HG02571 (cell line): ENCODE results near the gene APOL1.
"Not testable (repeated sequence)": the region's sequence is repeated elsewhere in the genome, so short reads cannot be mapped to it uniquely, and the experiment has no call there.

ENCODE experiments used
- ATAC-seq: cut with Tn5 transposase; IDR thresholded peaks from one replicate; pipeline ENCODE4 v1.9.1; 2021; ENCODE audit warnings: mild to moderate bottlenecking, moderate library complexity; ENCODE audit not compliant: unreplicated experiment

The APOL1 gene

GRCh38 chr22:36263886-36264664 lies 11.1 kb downstream of the APOL1 start:
- not testable (repeated sequence) for ATAC-seq

GRCh38 chr22:36267058-36267457 lies 14.1 kb downstream of the APOL1 start:
- ATAC-seq, result no peak

- no peak for ATAC-seq
These were observed 15.1 kb downstream of the APOL1 start for GRCh38 chr22:36267896-36268485.

- ATAC-seq, result not testable (repeated sequence)
These were observed 18.3 kb downstream of the APOL1 start for GRCh38 chr22:36271231-36271630.

GRCh38 chr22:36271951-36272350 lies 19.0 kb downstream of the APOL1 start:
- not testable (repeated sequence) for ATAC-seq

GRCh38 chr22:36274531-36274930 lies 21.6 kb downstream of the APOL1 start:
- no peak for ATAC-seq

GRCh38 chr22:36277482-36278291 lies 24.8 kb downstream of the APOL1 start:
- no peak for ATAC-seq

GRCh38 chr22:36279219-36279666 lies 26.3 kb downstream of the APOL1 start:
- ATAC-seq, result no peak

- ATAC-seq, result no peak
These were observed 27.4 kb downstream of the APOL1 start for GRCh38 chr22:36280379-36280778.

GRCh38 chr22:36281781-36282327 lies 28.9 kb downstream of the APOL1 start:
- ATAC-seq, result no peak

- no peak for ATAC-seq
These were observed 29.4 kb downstream of the APOL1 start for GRCh38 chr22:36282328-36282831.

GRCh38 chr22:36284171-36284571 lies 31.2 kb downstream of the APOL1 start:
- ATAC-seq, result no peak

- ATAC-seq, result no peak
These were observed 32.1 kb downstream of the APOL1 start for GRCh38 chr22:36285017-36285416.

- no peak for ATAC-seq
These were observed 32.6 kb downstream of the APOL1 start for GRCh38 chr22:36285545-36285944.

- ATAC-seq, result no peak
These were observed 33.4 kb downstream of the APOL1 start for GRCh38 chr22:36286096-36286957.

GRCh38 chr22:36287881-36288515 lies 35.1 kb downstream of the APOL1 start:
- ATAC-seq, result no peak

GRCh38 chr22:36288571-36289405 lies 35.9 kb downstream of the APOL1 start:
- no peak for ATAC-seq

GRCh38 chr22:36289406-36289870 lies 36.5 kb downstream of the APOL1 start:
- no peak for ATAC-seq

- ATAC-seq, result not testable (repeated sequence)
These were observed 37.0 kb downstream of the APOL1 start for GRCh38 chr22:36289948-36290371.
